ENCODE data around the gene CHRNA3.

CHRNA3 gene

DNA sequence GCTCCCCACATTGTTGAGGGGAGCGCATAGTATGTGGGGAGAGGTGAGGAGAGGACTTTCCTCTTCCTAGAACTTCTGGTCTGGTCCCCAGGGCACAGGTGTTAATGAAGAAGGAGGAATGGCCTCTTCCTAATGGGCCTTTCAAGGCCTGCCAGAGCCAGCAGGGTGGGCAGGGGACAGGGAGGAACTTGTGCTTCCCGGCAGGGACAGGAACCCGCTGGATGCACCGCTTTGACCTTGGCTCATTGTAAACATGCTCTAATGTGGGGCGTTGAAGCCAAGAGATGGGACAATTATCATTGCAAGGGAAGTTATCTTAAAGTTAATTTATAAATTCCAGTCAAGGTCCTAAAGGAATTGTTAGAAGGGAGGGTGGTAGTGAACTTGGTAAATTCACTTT, 41.2 kb upstream of the CHRNA3 start:
- no peaks in the 10 kb centered on the region for H3K27me3 ChIP-seq (replicated peaks)
- TF ChIP-seq, protein P1, sequence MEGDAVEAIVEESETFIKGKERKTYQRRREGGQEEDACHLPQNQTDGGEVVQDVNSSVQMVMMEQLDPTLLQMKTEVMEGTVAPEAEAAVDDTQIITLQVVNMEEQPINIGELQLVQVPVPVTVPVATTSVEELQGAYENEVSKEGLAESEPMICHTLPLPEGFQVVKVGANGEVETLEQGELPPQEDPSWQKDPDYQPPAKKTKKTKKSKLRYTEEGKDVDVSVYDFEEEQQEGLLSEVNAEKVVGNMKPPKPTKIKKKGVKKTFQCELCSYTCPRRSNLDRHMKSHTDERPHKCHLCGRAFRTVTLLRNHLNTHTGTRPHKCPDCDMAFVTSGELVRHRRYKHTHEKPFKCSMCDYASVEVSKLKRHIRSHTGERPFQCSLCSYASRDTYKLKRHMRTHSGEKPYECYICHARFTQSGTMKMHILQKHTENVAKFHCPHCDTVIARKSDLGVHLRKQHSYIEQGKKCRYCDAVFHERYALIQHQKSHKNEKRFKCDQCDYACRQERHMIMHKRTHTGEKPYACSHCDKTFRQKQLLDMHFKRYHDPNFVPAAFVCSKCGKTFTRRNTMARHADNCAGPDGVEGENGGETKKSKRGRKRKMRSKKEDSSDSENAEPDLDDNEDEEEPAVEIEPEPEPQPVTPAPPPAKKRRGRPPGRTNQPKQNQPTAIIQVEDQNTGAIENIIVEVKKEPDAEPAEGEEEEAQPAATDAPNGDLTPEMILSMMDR (IDR thresholded peaks at IDR 0.05; ENCODE audit: low read depth, low read length, missing control alignments), result no peak
- H3K36me3 ChIP-seq (replicated peaks), result no peaks in the 10 kb centered on the region
- H3K27ac ChIP-seq, result no peak overlapping the region
- H3K4me3 ChIP-seq (ENCODE audit: low read depth, low read length), result no peak overlapping the region
- in situ Hi-C loops (cut with HindIII; ENCODE audit: low pct_ligation_motif_present, low sequenced_read_pairs), result no loop called here
- no peak for DNase-seq

GRCh38 chr15:78661001-78661400, 40.2 kb upstream of the CHRNA3 start:
- TF ChIP-seq, protein P1 (IDR thresholded peaks at IDR 0.05; ENCODE audit: low read depth, low read length, missing control alignments), result no peak
- in situ Hi-C loops (cut with HindIII; ENCODE audit: low pct_ligation_motif_present, low sequenced_read_pairs), result no loop called here

GRCh38 chr15:78660584-78660983, 39.8 kb upstream of the CHRNA3 start:
- H3K27me3 ChIP-seq (replicated peaks), result no peaks in the 10 kb centered on the region
- TF ChIP-seq, protein P1 (IDR thresholded peaks at IDR 0.05; ENCODE audit: low read depth, low read length, missing control alignments), result no peak
- no peak for DNase-seq
- in situ Hi-C loops (cut with HindIII; ENCODE audit: low pct_ligation_motif_present, low sequenced_read_pairs), result no loop called here
- H3K36me3 ChIP-seq (replicated peaks), result no peaks in the 10 kb centered on the region
- H3K27ac ChIP-seq, result no peak overlapping the region
- no peak overlapping the region for H3K4me3 ChIP-seq (ENCODE audit: low read depth, low read length)

More at GRCh38 chr15:78661001-78661400, 40.2 kb upstream of the CHRNA3 start:
- Histone ChIP-seq H3K4me3 (ENCODE audit: low read depth, low read length) (no peak overlapping the region), H3K27me3 (replicated peaks) (no peaks in the 10 kb centered on the region), H3K27ac (no peak overlapping the region), H3K36me3 (replicated peaks) (no peaks in the 10 kb centered on the region)
- no peak for DNase-seq

- DNase-seq, result no peak
- TF ChIP-seq, protein P1 (IDR thresholded peaks at IDR 0.05; ENCODE audit: low read depth, low read length, missing control alignments), result no peak
These were observed 38.0 kb upstream of the CHRNA3 start for GRCh38 chr15:78658823-78659222.

DNA sequence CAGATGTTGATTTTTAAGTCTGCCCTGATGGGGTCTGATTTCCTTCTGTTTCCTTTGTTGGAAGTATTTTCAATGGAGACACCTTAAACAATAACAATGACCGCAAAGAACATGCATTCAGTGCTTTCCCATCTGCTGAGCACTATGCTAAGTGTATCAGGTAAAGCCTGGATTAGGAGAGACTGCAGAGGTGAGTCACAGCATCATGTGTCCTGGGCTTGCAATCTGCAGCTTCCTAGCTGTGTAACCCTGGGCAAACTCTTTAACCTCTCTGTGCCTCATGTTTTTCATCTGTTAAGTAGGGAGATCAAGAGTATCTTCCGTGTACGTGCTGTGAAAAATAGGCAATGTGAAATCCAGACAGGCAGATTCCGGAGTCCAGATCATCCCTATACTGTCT, 33.5 kb upstream of the CHRNA3 start:
- no peak for DNase-seq
- Histone ChIP-seq H3K27ac (no peak overlapping the region), H3K36me3 (replicated peaks) (no peaks in the 10 kb centered on the region), H3K4me3 (ENCODE audit: low read depth, low read length) (no peak overlapping the region), H3K27me3 (replicated peaks) (peaks cover 2% of the 10 kb centered on the region)
- TF ChIP-seq, protein P1 (IDR thresholded peaks at IDR 0.05; ENCODE audit: low read depth, low read length, missing control alignments), result no peak
- in situ Hi-C loops (cut with HindIII; ENCODE audit: low pct_ligation_motif_present, low sequenced_read_pairs), result no loop called here

More at GRCh38 chr15:78658823-78659222, 38.0 kb upstream of the CHRNA3 start:
- Histone ChIP-seq H3K4me3 (ENCODE audit: low read depth, low read length) (no peak overlapping the region), H3K36me3 (replicated peaks) (no peaks in the 10 kb centered on the region), H3K27ac (no peak overlapping the region), H3K27me3 (replicated peaks) (peaks cover 2% of the 10 kb centered on the region)
- in situ Hi-C loops (cut with HindIII; ENCODE audit: low pct_ligation_motif_present, low sequenced_read_pairs), result no loop called here

GRCh38 chr15:78651930-78652615, 31.3 kb upstream of the CHRNA3 start:
- H3K4me3 ChIP-seq (ENCODE audit: low read depth, low read length), result no peak overlapping the region
- DNase-seq, result no peak
- in situ Hi-C loops (cut with HindIII; ENCODE audit: low pct_ligation_motif_present, low sequenced_read_pairs), result no loop called here
- no peaks in the 10 kb centered on the region for H3K36me3 ChIP-seq (replicated peaks)
- peaks cover 2% of the 10 kb centered on the region for H3K27me3 ChIP-seq (replicated peaks)
- H3K27ac ChIP-seq, result no peak overlapping the region
- TF ChIP-seq, protein P1 (IDR thresholded peaks at IDR 0.05; ENCODE audit: low read depth, low read length, missing control alignments), result no peak
